GM18870 (cell line): Measurements from ENCODE around the gene RHBG.
A peak's percentile ranks its signal among the peaks of the same experiment; 100 is the strongest.
"Not testable (repeated sequence)": the region's sequence is repeated elsewhere in the genome, so short reads cannot be mapped to it uniquely, and the experiment has no call there.

Experiments
- ATAC-seq: cut with Tn5 transposase; IDR thresholded peaks from one replicate; pipeline ENCODE4 v1.9.1; 2021; ENCODE audit warnings: moderate library complexity; ENCODE audit not compliant: unreplicated experiment

The RHBG gene, protein sequence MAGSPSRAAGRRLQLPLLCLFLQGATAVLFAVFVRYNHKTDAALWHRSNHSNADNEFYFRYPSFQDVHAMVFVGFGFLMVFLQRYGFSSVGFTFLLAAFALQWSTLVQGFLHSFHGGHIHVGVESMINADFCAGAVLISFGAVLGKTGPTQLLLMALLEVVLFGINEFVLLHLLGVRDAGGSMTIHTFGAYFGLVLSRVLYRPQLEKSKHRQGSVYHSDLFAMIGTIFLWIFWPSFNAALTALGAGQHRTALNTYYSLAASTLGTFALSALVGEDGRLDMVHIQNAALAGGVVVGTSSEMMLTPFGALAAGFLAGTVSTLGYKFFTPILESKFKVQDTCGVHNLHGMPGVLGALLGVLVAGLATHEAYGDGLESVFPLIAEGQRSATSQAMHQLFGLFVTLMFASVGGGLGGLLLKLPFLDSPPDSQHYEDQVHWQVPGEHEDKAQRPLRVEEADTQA

DNA sequence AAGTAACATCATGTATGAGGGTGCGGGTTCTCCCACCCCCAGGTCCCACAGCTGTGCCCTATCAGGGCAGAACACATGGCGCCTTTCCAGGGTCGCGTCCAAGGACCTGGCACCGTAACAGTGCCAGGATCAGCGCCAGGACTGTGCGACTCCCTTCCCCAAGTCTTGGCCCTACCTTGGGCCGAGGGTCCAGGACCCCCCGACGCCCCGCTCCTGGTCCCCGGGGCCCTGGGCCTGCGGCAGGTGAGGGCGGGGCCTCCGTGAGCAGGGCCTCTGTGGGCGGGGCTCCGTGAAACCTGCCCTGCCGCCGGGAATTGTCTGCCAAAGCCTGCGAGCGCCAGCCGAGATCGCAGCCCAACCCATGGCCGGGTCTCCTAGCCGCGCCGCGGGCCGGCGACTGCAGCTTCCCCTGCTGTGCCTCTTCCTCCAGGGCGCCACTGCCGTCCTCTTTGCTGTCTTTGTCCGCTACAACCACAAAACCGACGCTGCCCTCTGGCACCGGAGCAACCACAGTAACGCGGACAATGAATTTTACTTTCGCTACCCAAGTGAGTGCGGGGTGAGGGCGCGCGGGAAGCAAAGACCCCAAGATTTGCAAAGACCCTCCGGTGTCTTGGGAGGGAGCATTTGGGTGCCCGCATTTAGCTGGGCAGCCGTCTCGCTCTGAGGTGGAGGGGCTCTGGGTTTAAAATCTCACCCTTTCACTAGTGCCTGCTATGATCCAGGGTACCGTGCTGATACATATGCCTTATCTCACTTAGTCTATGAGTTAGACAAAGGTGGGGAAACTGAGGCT, at the start of gene RHBG:
RHBG (plus strand) TSS at position 323 of the 796 bp plus-strand sequence; CDS start at position 362, 39 bp downstream.
- no peak for ATAC-seq

DNA sequence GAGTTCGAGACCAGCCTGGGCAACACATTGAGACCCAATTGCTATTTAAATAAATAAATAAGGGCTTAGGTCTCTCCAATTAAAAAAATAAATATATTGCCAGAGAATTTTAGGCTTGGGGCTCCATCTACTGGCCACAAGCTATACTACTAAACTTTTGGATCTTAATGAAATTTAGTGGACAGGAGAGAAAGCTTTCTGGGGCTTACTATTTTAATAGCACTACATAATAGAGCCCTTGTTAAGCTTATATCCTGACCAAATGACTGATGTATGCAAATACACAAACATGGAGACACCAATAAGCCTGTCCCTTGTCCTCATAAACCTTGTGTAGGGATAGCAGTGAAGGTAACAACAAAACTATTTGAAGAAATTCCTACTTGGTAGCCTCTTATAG, 49.3 kb upstream of the RHBG start:
- ATAC-seq, result no peak

DNA sequence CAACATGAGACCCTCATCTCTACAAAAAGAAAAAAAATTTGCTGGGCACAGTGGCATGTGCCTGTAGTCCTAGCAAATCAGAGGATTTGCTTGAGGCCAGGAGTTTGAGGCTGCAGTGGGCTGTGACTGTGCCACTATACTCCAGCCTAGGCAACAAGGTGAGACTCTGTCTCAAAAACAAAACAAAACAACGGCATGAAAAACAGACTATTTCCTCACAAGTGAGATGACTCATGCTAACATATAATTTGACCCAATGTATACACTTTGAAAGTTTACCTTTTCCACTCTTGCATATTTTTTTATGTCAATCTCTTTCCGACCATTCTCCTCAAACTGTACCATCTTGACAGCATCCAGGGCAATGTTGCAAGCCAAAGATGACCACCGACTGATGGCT, 48.5 kb upstream of the RHBG start:
- no peak for ATAC-seq

DNA sequence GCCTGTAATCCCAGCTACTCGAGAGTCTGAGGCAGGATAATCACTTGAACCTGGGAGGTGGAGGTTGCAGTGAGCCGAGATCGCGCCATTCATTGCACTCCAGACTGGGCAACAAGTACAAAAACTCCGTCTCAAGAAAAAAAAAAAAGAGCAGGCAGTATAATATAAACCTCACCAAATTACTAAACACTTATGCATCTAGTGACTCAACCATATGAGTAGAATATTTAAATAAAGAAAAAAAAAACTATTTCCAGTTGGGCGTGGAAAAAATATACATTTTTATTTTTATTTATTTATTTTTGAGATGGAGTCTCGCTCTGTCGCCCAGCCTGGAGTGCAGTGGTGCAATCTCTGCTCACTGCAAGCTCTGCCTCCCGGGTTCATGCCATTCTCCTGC, 45.8 kb upstream of the RHBG start:
- ATAC-seq, result not testable (repeated sequence)

DNA sequence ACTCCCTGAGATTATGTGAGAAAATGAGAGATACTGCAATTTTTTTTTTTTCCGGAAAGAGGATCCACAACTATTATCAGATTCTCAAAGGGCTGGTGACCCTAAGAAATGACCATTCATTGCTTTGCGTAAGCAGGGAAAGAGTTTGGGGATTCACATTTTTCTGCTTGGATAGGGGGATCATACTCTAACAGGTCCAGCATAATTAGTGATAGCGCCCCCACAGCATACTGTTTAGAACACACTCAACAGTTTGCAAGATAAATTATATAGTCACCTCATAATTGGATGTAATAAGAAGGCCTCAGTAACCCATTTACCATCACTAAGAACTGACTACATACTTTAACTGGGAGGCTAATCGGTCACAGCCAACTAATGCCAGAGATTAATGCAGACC, 32.8 kb upstream of the RHBG start:
- ATAC-seq, result no peak

DNA sequence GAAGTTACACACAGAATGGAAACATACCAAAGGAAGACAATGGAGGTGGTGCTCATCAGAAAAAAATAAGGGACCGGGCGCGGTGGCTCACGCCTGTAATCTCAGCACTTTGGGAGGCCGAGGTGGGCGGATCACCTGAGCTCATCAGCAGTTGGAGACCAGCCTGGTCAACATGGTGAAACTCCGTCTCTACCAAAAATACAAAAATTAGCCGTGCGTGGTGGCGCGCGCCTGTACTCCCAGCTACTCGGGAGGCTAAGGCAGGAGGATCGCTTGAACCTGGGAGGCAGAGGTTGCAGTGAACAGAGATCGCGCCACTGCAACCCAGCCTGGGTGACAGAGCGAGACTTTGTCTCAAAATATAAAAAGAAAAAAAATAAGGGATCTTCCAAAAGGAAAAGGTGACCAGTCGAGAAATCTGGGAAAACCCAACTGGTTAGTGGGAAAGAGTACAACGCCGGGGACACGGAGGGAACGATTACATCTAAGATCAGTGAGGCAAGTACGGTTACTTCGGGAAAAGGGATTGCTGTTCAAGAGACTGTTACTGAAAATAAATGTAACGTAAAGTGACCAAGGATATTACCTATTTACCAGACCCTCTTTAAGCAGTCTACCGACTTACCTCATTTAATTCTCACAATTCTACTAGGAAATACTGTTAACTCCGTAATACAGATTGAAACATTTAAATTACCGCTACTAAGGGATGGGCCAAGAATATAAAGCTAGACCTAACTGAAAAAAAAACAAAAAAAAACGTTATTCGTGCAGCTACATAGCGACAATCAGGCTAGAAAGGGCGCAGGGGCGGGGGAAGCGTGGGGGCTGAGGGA, 31.7 kb upstream of the RHBG start:
- no peak for ATAC-seq

DNA sequence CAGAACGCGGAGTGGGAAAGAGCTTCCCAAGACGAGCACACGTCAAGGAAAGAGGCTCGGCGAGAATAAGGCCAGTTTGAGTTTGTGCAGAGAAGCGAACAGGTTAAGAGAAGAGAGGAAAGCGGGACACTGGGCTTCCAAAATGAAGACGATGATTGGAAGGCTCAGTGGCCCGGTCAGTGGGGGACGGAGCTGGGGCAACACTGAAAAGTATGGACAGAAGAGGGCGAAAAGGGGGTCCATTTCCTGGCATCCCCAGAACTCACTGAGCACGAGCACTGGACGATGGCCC, 31.2 kb upstream of the RHBG start:
- peak; percentile 0 for ATAC-seq

DNA sequence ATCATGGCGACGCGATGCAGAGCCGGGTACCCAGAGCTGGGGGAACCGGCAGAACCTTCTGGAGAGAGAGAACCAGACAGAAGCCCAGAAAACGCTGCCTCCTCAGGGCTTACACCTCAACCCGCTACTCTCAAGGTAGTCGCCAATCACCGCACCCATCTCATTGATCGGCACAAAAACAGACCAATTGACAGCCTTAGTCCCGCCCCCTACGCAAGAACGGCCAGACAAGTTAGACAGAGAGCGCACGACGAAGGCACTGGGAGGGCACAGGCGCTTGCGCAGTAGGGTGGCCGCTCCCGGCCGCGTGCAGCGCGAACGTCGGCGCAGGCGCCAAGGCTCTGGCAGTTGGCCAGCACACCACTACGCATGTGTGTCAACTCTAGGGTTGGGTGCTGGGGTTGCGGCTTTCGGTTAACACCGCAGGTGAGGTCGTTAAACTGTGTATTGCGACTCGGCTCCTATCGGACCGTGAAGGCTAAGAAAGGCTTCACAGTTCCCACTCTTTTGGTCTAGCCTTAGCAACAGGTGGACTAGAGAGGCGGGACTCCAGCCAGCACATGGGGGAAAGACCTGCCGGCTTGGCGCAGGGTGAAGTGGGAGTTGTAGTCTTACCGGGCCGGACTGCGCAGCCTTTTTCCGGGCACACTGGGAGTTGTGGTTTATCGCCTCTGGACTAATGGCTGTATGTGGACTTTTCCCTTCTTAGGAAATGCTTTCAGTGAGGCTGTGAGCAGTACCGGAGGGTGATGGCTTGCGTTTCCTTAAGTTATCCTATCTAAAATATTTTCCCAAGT, 30.6 kb upstream of the RHBG start, which contains the start of the genes CCT3 and TSACC:
CCT3 (minus strand) TSS at position 113 of the 797 bp plus-strand sequence; CDS start at position 5, 108 bp downstream.
TSACC (plus strand) TSS at position 347 of the 797 bp plus-strand sequence. CDS start 1,232 bp downstream, outside the sequence.
- peak; percentile 94 for ATAC-seq

DNA sequence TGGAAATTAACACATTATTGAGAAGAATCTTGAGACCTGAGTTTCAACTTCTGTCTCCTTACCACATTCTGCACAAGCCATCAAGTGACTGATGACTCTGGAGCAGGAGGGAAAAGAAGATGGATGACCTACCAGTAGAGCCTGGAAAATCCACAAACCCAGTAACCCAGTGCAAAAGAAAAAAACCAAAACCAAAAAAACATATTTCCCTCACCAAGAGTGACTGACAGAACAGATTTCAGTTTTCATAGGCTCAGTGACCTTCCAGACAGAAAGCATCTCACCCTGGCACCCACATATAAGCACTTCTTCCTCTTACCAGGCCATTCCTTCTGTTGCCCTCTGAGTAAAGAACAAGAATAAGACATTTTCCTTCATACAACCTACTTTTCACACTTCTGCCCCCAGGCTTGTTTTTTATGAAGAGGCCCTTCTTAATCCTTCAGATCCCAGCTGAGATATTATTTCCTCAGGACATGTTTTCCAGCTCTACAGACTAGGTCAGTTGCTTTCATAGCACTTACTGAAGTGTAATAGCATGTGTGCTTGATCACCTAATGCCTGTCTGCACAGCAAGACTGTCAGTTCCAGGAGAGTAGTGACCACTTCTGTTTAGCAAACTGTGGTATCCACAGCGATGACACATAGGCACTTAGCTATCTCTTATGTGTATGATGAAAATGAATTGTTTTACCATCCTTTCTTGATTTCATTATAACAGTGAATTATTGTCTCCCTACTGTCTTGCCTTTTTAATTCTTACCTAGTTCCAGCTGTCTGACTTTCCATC, 26.6 kb upstream of the RHBG start:
- ATAC-seq, result no peak

DNA sequence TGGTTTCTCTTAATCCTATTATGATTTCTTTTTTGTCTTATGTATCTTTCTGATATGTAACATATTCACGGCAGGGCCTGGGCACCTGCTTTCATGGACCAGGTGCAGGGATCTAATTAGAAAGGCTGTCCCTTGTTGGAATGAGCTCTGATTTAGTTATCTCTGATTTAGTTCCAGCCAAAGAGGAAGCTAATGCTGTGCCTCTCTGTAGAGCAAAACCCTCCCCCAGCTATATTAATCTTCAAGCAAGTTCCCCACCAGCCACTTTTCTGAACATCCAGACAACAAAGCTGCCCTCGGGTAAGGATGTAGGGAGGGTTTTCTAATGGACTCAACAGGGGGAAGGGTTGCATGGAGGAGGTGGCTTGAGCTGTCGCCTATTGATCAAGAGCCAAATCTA, 24.6 kb upstream of the RHBG start:
- no peak for ATAC-seq

DNA sequence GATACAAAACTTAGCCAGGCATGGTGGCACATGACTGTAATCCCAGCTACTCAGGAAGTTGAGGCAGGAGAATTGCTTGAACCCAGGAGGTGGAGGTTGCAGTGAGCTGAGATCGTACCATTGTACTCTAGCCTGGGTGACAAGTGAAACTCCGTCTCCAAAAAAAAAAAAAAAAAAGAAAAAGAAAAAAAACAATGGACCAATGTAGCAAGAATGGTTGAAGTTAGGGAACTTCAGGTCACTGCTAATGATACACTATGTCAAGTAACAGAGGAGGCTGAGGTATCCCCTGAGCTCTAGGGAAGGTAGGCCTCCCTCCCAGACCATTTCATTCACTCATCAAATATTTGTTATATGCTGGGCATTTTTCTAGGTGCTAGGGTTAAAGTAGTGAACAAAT, 23.0 kb upstream of the RHBG start:
- not testable (repeated sequence) for ATAC-seq

DNA sequence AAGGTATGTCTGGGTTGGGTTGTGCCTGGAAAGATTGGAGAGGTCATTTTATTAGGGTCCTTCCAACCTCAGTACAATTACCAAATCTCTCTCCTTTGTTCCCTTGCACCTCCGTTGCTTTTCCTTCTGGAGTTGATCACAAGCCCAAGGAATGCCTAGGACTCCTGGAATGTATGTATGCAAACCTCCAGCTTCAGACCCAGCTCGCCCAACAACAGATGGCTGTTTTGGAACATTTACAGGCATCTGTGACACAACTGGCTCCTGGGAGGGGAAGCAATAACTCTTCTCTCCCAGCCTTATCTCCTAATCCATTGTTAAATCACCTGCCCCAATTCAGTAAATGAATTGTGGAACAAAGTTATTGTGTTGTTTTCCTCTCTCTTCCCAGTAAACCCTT, 22.4 kb upstream of the RHBG start:
- no peak for ATAC-seq

DNA sequence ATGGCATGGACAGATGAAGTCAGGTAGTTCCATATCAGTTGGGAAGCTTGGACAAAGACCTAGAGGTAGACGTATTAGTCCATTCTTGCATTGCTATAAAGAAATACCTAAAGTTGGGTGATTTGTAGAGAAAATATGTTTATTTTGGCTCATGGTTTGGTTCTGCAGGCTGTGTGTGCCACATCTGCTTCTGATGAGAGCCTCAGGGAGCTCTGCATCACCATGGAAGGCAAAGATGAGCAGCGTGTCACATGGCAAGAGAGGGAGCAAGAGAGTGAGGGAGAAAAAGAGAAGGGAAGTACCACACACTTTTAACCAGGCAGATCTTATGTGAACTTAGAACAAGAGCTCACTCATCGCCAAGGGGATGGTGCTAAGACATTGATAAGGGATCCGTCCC, 21.7 kb upstream of the RHBG start:
- no peak for ATAC-seq

DNA sequence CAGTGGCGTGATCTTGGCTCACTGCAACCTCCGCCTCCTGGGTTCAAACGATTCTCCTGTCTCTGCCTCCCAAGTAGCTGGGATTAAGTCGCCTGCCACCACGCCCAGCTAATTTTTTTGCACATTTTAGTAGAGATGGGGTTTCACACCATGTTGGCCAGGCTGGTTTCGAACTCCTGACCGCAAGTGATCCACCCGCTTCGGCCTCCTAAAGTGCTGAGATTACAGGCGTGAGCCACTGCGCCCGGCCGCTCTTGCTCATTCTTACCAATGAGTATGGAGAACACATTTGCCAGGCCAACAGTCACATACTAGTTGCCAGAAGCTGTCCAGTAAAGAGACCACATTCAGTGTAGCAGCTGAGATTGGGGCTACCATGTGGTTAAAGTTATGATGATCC, 16.5 kb upstream of the RHBG start:
- not testable (repeated sequence) for ATAC-seq

DNA sequence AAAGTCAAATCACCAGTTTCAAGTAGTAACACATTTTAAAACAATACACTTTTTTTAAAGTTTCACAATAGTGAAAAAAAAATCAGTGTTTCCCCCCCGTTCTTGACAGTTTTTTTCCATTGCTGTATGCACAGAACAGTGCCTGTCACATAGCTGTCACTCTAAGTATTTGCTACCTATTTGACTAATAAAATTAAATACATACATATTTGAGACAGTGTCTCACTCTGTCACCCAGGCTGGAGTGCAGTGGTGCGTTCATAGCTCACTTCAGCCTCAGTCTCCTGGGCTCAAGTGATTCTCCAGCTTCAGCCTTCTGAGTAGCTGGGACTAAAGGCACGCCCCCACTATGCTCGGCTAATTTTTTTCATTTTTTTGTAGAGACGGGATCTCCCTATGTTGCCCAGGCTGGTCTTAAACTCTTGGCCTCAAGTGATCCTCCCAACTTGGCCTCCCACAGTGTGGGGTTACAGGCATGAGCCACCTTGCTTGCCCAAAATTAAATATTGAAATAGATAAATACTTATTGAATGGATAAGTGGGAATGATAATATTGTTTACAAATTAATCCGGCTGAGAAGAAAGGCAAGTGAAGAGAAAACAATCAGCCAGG, 12.6 kb upstream of the RHBG start:
- no peak for ATAC-seq

DNA sequence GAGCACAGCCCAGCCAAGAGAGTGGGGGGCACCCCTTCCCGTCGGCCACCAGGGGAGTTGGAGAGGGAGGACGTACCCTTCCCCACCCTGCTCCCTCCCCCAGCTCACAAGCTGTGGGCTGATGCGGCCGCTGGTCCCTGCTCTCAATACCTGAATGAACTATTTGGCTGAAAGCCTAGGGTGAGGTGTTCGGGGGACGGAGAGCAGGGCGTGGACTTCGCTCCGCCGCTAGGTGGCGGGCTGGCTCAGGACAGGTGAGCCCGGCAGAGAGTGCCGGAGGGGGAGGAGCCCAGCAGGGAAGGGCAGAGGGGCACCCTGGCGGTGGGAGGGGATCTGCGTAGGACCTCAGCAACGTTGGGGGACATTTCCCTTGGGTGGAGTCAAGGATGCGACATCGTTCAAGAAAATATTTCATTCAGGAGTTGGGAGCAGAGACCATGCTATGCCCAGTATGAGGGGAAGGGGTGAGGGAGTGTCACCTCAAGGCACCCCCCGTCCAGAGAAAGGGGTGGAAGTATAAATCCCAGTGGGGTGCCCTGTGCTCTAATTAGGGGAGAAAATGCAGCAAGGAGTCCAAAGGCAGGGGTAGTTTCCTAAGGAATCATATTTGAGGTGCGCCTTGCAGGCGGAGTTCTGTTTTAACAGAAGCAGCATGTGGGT, 12.0 kb upstream of the RHBG start:
- ATAC-seq, result no peak

DNA sequence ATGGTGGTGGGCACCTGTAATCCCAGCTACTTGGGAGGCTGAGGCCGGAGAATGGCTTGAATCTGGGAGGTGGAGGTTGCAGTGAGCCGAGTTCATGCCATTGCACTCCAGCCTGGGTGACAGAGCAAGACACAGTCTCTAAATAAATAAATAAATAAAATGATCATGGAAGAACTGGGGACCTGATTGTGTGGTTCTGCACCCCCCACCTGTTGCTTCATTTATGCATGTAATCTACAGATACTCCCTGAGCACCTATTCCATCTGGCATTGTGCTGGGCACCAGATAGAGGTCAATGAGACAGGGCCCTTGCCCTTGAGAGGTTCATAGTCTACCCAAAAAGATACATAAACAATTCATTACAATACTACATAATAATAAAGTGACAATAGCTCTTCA, 11.0 kb upstream of the RHBG start:
- no peak for ATAC-seq

DNA sequence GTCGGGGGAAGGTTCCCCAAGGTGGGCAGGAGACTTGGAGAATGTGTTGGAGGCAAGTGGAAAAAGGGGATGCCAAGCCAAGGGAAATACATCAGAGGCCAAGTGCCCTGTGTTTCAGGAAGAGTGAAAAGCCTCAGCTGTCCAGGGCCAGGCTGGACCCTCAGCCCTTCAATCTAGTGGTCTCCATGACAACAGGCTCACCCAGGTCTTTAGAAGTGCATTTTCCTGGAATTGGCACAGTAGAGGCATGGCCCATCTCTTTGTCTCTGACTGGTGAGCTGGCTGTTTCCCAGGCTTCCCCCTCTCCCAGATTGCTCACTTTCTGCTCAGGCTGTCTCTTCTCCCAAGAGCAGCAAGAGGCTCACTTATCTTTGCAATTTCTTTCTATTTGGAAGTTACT, 10.4 kb upstream of the RHBG start:
- ATAC-seq, result no peak

DNA sequence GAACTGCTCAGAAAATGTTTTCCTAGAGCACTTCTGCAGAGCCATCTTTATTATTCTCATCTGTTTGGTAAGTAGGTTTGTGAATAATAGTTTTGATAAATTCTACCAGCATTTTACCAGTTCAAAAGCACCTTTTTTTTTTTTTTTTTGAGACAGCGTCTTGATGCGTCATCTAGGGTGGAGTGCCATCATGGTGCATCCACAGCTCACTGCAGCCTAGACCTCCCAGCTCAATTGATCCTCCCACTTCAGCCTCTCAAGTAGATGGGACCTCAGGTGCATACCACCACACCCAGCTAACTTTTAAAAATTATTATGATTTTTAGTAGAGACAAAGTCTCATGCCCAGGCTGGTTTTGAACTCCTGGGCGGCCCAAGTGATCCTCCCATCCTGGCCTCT, 9.8 kb upstream of the RHBG start:
- no peak for ATAC-seq
